TTC549 (cell line): ENCODE measurements around the gene CBFB.
"Not testable (repeated sequence)": the region's sequence is repeated elsewhere in the genome, so short reads cannot be mapped to it uniquely, and the experiment has no call there.

ENCODE experiments used
- FAIRE-seq: peaks from 2 replicates; lab custom pipeline; 2012; peaks lifted over from hg19 to GRCh38; lab: Jason Lieb, UNC

The CBFB gene

DNA sequence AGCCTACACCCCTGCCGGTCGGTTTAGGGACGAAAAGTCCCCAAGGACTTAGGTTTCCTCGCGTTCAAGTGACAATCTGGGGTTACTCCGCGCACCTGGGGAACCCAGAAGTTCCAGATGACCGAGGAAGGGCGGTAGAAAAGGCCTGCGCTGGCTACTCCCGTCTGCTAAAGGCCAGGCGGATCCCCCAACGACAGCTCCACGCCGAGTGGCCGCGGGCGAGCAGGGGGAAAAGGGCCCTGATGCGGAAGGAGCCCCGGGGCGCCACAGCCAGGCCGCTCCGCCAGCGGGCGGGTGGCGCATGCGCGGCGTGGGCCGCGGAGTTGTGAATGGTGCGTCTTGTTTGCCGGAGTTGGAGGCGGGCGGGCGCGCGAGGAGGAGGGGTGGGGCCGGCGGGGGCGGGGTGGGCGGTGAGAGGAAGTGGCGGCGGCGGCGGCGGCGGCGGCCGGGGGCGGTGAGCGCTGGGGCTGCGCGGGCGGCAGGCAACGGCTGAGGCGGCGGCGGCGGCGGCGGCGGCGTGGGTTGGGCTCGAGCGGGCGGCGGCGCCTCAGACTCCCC is at the start of gene CBFB:
Gene CBFB (plus strand): TSS at position 454 of the 558 bp plus-strand sequence. CDS start 259 bp downstream, outside the sequence.
- FAIRE-seq: no peak

DNA sequence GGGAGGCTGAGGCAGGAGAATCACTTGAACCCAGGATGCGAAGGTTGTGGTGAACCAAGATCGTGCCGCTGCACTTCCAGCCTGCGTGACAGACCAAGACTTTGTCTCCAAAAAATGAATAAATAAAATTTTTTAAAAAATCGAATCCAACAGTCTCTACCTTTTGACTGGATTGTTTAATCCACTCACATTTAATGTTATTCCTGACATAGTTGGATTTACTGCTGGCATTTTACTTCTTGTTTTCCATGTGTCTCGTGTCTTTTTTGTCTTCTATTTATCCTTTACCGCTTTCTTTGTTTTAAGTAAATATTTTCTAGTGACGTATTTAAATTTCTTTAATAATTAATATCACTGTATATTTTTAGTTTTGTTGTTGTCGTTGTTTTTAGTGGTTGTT is 45.9 kb upstream of the CBFB start:
- FAIRE-seq: no peak

GRCh38 chr16:66984892-66985311 is 44.0 kb upstream of the CBFB start:
- FAIRE-seq: no peak

GRCh38 chr16:66986559-66986958 is 42.4 kb upstream of the CBFB start:
- FAIRE-seq: no peak

GRCh38 chr16:66988197-66988788 is 40.7 kb upstream of the CBFB start, which contains the start of gene CES4A:
CES4A (plus strand) TSS chr16:66988589; CDS start chr16:66988773, 184 bp downstream.
- FAIRE-seq: no peak

GRCh38 chr16:66991545-66992077 is 37.3 kb upstream of the CBFB start:
- FAIRE-seq: no peak

DNA sequence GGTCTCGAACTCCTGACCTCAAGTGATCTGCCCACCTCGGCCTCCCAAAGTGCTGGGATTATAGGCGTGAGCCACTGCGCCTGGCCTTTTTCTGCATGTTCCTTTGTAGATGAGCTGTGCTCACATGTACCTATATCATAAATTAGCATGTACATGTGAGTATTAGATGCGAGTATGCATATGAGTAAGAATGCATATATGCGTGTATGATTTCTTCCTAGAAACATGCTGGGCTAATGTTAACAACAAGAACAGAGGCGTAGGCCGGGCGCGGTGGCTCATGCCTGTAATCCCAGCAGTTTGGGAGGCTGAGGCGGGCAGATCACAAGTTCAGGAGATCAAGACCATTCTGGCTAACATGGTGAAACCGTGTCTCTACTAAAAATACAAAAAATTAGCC is 35.4 kb upstream of the CBFB start:
- not testable (repeated sequence) for FAIRE-seq

- FAIRE-seq: no peak
Measured at GRCh38 chr16:66996324-66996982, 32.5 kb upstream of the CBFB start.

- FAIRE-seq: no peak
Measured at GRCh38 chr16:66996983-66997358, 32.0 kb upstream of the CBFB start.

DNA sequence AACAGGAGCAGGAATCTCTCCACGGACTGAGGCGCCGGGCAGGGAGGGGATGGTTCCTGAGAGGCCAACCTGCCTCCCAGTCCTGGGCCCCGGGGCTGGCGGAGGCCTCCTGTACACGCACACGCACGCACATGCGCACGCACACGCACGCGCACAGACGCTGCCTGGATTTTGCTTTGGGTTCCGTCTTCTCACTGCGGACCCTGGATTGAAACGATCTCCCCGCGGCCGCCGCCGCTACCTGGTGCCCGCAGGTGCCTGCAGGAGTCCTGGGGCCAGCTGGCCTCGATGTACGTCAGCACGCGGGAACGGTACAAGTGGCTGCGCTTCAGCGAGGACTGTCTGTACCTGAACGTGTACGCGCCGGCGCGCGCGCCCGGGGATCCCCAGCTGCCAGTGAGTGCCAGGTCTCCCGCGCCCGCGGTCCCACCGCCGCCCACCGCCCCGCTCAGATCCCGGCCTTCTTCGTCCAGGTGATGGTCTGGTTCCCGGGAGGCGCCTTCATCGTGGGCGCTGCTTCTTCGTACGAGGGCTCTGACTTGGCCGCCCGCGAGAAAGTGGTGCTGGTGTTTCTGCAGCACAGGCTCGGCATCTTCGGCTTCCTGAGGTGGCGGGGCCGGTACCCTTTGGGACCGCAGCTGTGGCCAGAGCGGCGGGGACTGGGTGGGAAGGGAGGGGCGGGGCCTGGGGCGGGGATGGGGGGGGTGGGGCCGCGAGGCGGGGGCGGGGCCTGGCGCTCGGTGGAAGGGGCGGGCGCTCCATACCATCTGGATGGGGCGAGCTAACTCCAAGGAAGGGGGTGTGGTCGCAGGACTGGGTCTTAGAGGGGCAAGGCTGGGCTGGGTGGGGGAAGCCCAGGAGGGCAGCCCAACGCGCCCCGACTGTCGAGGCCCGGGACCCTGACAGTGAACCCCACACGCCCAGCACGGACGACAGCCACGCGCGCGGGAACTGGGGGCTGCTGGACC is 28.3 kb upstream of the CBFB start:
- no peak for FAIRE-seq

DNA sequence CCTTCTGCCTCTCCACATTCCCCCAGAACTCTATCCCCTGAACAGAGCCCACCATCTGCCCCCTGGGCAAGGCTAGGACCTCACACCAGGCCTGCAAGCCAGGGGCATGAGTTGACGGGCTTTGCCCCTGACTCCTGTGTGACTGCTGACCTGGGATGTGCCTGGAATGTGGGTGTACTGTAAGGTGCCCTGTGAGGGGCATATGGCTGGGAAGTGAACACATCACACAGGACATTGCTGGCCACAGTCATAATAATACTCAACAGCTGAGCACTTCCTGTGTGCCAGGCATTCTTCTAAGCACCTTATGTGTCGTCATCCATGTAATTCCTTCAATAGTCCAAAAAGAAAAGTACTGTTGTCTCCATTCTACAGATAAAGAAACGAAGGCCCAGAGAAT is 27.2 kb upstream of the CBFB start:
- FAIRE-seq: no peak

GRCh38 chr16:67006930-67007658 is 21.9 kb upstream of the CBFB start:
- no peak for FAIRE-seq

DNA sequence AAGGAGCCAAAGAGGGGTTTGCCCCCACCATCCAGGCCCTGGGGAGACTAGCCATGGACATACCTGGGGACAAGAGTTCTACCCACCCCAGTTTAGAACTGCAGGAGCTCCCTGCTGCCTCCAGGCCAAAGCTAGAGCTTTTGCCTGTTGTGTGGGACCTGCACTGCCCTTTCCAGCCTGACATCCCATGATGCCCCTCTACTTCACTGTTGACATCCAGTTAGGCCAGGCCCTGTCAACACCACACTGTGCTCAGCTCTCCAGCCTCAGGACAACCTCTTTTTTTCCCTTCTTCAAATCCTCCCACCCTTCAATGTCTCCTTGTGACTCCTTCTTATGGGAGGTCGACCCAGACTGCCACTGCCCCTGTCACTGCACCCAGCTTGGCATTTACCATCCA is 19.8 kb upstream of the CBFB start:
- FAIRE-seq: no peak

DNA sequence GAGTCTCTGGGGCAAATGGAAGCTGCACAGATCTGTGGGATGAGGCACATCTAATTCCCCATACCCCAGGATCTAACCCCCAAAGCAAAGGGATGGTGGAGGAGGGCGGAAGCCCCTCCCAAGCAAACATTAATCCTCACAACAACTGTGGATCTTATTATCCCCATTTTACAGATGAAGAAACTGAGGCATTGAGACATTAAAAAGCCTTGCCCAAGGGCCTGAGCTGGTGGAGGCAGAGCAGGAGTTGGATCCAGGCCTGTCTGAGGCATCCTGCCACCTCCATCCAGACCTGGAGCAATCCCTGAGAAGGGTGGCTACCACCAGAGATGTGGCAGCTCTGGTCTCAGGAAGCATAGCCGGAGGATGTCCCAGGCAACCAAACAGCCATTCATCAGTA is 17.7 kb upstream of the CBFB start:
- FAIRE-seq: no peak

GRCh38 chr16:67013233-67013822 is 15.6 kb upstream of the CBFB start:
- no peak for FAIRE-seq

DNA sequence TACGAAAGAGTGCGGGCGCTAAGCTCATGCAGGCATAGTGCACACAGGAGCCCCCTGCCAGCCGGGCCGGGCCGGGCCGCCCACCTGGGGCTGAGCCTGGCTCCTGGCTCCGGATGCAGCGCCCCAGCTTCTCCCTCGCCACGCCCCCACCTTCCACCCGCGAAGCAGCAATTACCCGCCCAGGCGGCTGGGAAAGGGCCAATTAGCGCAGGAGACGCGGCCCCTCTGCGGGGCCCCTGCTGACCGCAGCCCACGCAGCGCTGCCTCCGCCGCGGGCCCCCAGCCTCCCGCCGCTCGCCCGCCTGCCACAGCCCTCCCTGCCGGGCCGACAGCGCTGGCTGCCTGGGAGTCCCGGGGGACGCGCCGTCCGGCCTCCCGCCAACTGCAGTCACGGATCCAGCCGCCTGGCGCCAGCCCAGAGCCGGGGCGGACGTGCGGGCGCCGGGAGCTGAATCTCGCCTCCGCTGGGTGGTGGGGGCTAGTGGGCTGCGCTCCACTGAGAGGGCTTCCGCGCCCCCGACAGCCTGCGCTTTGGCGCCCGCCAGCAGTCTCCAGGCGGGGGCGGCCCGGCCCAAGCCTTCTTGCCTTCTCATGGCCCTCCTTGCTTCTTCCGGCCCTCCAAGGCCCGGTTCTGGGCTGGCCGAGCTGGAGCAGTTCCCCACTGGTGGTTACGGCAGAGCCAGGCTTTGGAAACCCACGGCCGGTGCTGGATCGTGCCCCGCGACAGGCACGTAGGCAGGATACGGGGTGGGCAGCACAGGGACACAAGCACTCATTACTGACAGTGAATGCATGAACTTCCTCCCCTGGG is 14.9 kb upstream of the CBFB start:
- no peak for FAIRE-seq

- no peak for FAIRE-seq
Measured at GRCh38 chr16:67014634-67015312, 14.2 kb upstream of the CBFB start.

DNA sequence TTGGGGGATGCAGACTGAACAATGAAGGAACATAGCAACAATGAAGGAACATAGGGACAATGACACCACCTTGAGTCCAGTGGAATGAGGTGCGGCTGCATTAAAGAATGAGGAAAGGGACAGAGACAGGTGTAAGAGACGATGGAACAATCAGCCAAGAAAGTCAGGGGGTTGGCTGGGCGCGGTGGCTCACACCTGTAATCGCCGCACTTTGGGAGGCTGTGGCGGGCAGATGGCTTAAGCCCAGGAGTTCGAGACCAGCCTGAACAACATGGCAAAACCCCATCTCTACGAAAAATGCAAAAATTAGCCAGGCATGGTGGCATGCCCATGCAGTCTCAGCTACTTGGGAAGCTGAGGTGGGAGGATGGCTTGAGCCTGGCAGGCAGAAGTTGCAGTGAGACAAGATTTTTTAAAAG is 13.6 kb upstream of the CBFB start:
- FAIRE-seq: no peak

DNA sequence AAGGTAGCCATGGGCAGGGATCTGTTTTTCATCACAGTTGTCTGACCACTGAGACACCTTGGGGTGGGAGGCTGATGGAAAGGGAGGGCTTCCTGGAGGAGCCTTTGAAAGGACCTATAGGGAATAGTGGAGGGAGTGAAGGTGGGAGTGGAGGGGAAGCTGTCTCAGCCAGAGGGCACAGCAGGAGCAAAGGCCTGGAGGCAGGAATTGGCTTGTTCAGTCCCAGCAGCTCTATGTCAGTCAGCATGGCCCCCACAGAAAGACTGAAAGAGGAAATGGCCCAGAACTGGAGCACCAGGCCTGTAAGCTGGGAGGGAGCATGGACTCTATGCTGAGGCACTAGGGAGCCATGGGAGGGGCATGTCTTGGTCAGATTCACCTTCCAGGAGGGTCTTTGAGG is 12.8 kb upstream of the CBFB start:
- no peak for FAIRE-seq
